Hepatocyte (in vitro differentiated cells): ENCODE results near the gene LDAF1.

Experiments
- EZH2 ChIP-seq: fragments of 200-600 bp; sonication (generic); IDR thresholded peaks from 2 replicates; pipeline ENCODE4 v1.6.1; 2016; ENCODE audit warnings: antibody characterized with exemption, mild to moderate bottlenecking, borderline replicate concordance
- TF ChIP-seq, protein P1 (sequence below): fragments of 200-600 bp; sonication (generic); IDR thresholded peaks from 2 replicates; pipeline ENCODE4 v1.5.1; 2016; ENCODE audit warnings: antibody characterized with exemption, mild to moderate bottlenecking; ENCODE audit not compliant: poor library complexity

DNA sequence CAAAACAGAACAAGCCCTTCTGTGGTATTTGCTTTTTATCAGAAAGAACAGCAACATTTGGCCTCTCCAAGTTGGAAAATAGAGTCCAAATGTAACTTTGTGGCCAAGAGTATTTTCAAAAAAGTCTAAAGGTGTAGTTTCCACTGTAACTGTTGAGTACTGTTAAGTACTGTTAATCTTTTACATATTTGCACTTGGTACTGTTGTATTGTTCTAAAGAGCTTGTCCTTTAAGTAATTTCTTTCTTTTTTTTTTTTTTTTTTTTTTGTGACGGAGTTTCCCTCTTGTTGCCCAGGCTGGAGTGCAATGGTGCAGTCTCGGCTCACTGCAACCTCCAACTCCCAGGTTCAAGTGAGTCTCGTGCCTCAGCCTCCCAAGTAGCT, 21.5 kb downstream of the LDAF1 start:
- TF ChIP-seq, protein P1, sequence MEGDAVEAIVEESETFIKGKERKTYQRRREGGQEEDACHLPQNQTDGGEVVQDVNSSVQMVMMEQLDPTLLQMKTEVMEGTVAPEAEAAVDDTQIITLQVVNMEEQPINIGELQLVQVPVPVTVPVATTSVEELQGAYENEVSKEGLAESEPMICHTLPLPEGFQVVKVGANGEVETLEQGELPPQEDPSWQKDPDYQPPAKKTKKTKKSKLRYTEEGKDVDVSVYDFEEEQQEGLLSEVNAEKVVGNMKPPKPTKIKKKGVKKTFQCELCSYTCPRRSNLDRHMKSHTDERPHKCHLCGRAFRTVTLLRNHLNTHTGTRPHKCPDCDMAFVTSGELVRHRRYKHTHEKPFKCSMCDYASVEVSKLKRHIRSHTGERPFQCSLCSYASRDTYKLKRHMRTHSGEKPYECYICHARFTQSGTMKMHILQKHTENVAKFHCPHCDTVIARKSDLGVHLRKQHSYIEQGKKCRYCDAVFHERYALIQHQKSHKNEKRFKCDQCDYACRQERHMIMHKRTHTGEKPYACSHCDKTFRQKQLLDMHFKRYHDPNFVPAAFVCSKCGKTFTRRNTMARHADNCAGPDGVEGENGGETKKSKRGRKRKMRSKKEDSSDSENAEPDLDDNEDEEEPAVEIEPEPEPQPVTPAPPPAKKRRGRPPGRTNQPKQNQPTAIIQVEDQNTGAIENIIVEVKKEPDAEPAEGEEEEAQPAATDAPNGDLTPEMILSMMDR = no peak
- no peak for TF ChIP-seq EZH2
